GM12865 (cell line): ENCODE data around the gene JDP2.
A peak's percentile ranks its signal among the peaks of the same experiment; 100 is the strongest.

ENCODE experiments used
- DNase-seq: peaks from one replicate; pipeline ENCODE4 v3.0.0; 2010; ENCODE audit warnings: low read depth
- H3K4me3 ChIP-seq: 2 replicates; pipeline ENCODE4 v1.5.1; 2011; ENCODE audit warnings: mild to moderate bottlenecking, low read depth, low read length, control low read depth
- CTCF ChIP-seq: IDR thresholded peaks from 2 replicates; pipeline ENCODE4 v1.5.1; 2011; ENCODE audit warnings: low read length, control low read depth, low read depth, inconsistent platforms; ENCODE audit not compliant: insufficient read depth; ENCODE audit errors: missing control alignments

Gene JDP2

GRCh38 chr14:75479770-75480600, 52.2 kb downstream of the JDP2 start:
- DNase-seq, result peak; percentile 84
- TF ChIP-seq CTCF, result no peak

GRCh38 chr14:75482366-75482765, 54.5 kb downstream of the JDP2 start:
- no peak for DNase-seq
- no peak overlapping the region for H3K4me3 ChIP-seq
- TF ChIP-seq CTCF, result no peak

More at GRCh38 chr14:75479770-75480600, 52.2 kb downstream of the JDP2 start:
- no peak overlapping the region for H3K4me3 ChIP-seq

GRCh38 chr14:75484711-75485429, 57.0 kb downstream of the JDP2 start:
- TF ChIP-seq CTCF, result no peak
- no peak overlapping the region for H3K4me3 ChIP-seq
- DNase-seq, result no peak

GRCh38 chr14:75486318-75486717, 58.5 kb downstream of the JDP2 start:
- DNase-seq, result no peak
- no peak overlapping the region for H3K4me3 ChIP-seq
- no peak for TF ChIP-seq CTCF

- H3K4me3 ChIP-seq, result no peak overlapping the region
- no peak for TF ChIP-seq CTCF
- DNase-seq, result peak; percentile 88
These were observed 59.4 kb downstream of the JDP2 start for GRCh38 chr14:75487155-75487671.

- no peak for TF ChIP-seq CTCF
- no peak for DNase-seq
- H3K4me3 ChIP-seq, result no peak overlapping the region
These were observed 61.6 kb downstream of the JDP2 start for GRCh38 chr14:75489480-75489837.
